K562 (cell line): ENCODE data around the gene CCDC70. TPM values are rescaled to one million over a fixed set of nuclear protein-coding genes. Genes with fewer than 3 reads are reported as not detected.

Experiments
- ATAC-seq: fragments of 200-7000 bp; cut with Tn5 transposase; 3 replicates; pipeline ENCODE4 v1.9.1; 2020; ENCODE audit warnings: moderate library complexity
- BruUV-seq: library from RNA; stranded (reverse); fragments of 400-500 nt; replicated peaks from 2 replicates; lab custom pipeline; 2021; lab: Mats Ljungman, UMichigan
- CTCF ChIA-PET: fragments of 300-600 bp; formaldehyde crosslinking; extraction: SDS; loops from one replicate; lab custom pipeline; 2021; ENCODE audit warnings: low intra/inter-chr PET ratio; lab: Yijun Ruan, JAX
- POLR2A ChIA-PET: fragments of 300-600, 350-650 bp; sonication (Branson Sonifier 250); formaldehyde crosslinking; extraction: SDS; loops from one replicate; lab custom pipeline; 2021; ENCODE audit warnings: antibody characterized with exemption, inconsistent platforms; lab: Yijun Ruan, JAX
- DNase-seq, 4 experiments: peaks; one replicate each; pipeline versions ENCODE4 v3.0.0 to v3.0.0-alpha.2; 2011 to 2018; ENCODE audit warnings: low spot score in 3 of 4, mixed read lengths in 3 of 4; ENCODE audit errors: extremely low read depth in 1 of 4
- FAIRE-seq: peaks from 2 replicates; lab custom pipeline; 2011; peaks lifted over from hg19 to GRCh38; lab: Jason Lieb, UNC
- H2AFZ ChIP-seq: 2 replicates; pipeline ENCODE4 v1.6.0; 2011; ENCODE audit warnings: low read depth, low read length, control low read depth, inconsistent platforms
- H3K27ac ChIP-seq: fragments of 200-600 bp; 3 replicates; pipeline ENCODE4 v1.8.0; 2011; ENCODE audit warnings: low read depth, mild to moderate bottlenecking, control low read depth, inconsistent platforms, low read length, moderate library complexity, mixed read lengths; ENCODE audit errors: extremely low read depth
- H3K27me3 ChIP-seq, 2 experiments: fragments of 300-600 bp in 1 of 2; 2 replicates in 1 of 2; 3 replicates in 1 of 2; pipeline versions ENCODE4 v1.6.0 to v1.8.0; 2011; ENCODE audit warnings: inconsistent platforms in 2 of 2, low read length in 2 of 2, mild to moderate bottlenecking in 1 of 2, mixed read lengths in 1 of 2, moderate library complexity in 1 of 2; ENCODE audit not compliant: control insufficient read depth in 2 of 2, insufficient read depth in 2 of 2
- H3K36me3 ChIP-seq: fragments of 300-600 bp; 3 replicates; pipeline ENCODE4 v1.8.0; 2011; ENCODE audit warnings: mild to moderate bottlenecking, low read length, inconsistent platforms; ENCODE audit not compliant: control insufficient read depth, insufficient read depth
- H3K4me1 ChIP-seq, 2 experiments: fragments of 200-600 bp in 1 of 2; replicated peaks in 1 of 2; 2 replicates in 1 of 2; 3 replicates in 1 of 2; pipeline versions ENCODE4 v1.5.1 to v1.8.0; 2011; ENCODE audit warnings: inconsistent platforms in 2 of 2, low read length in 2 of 2, mild to moderate bottlenecking in 1 of 2, mixed read lengths in 1 of 2, moderate library complexity in 1 of 2; ENCODE audit not compliant: control insufficient read depth in 2 of 2, insufficient read depth in 2 of 2
- H3K4me2 ChIP-seq: 2 replicates; pipeline ENCODE4 v1.6.1; 2011; ENCODE audit warnings: low read length, control low read depth, inconsistent platforms, mixed read lengths; ENCODE audit not compliant: insufficient read depth
- H3K4me3 ChIP-seq: fragments of 200-600 bp; sonication (generic), shearing (Covaris generic); 2 replicates; pipeline ENCODE4 v1.5.1; 2016; ENCODE audit warnings: control low read depth, inconsistent platforms
- H3K79me2 ChIP-seq: fragments of 200-600 bp; 3 replicates; pipeline ENCODE4 v1.8.0; 2011; ENCODE audit warnings: low read length, inconsistent platforms; ENCODE audit not compliant: control insufficient read depth, insufficient read depth
- H3K9ac ChIP-seq, 2 experiments: 2 replicates each; pipeline versions ENCODE4 v1.6.0 to v1.6.1; 2011; ENCODE audit warnings: low read depth in 2 of 2, low read length in 2 of 2, control low read depth in 1 of 2, inconsistent platforms in 1 of 2, mild to moderate bottlenecking in 1 of 2, mixed read lengths in 1 of 2; ENCODE audit not compliant: insufficient read depth in 1 of 2
- H3K9me1 ChIP-seq: one replicate; pipeline ENCODE4 v1.6.0; 2011; ENCODE audit warnings: inconsistent platforms, mild to moderate bottlenecking, low read length, moderate library complexity; ENCODE audit not compliant: control insufficient read depth, insufficient read depth
- H3K9me3 ChIP-seq: replicated peaks from 2 replicates; pipeline ENCODE4 v1.5.1; 2011; ENCODE audit warnings: low read depth, low read length, inconsistent platforms; ENCODE audit not compliant: control insufficient read depth, insufficient read depth
- H4K20me1 ChIP-seq: replicated peaks from 2 replicates; pipeline ENCODE4 v1.6.1; 2011; ENCODE audit warnings: low read length, inconsistent platforms, mixed read lengths; ENCODE audit not compliant: control insufficient read depth, insufficient read depth
- EP300 ChIP-seq: IDR thresholded peaks from 2 replicates; pipeline ENCODE4 v1.6.1; 2012; ENCODE audit warnings: low read length, improper control_type of control experiment
- GABPA ChIP-seq: fragments of 200-800 bp; sonication (Bioruptor generic); conservative IDR thresholded peaks from 2 replicates; pipeline ENCODE4 v1.6.1; 2016; ENCODE audit warnings: low read depth, missing genetic modification characterization, missing compliant biosample characterization
- GATAD2A ChIP-seq: fragments of 450-650 bp; IDR thresholded peaks from 2 replicates; pipeline ENCODE4 v1.6.1; 2017
- LEF1 ChIP-seq: fragments of 450-650 bp; IDR thresholded peaks from 2 replicates; pipeline ENCODE4 v1.6.1; 2016; ENCODE audit warnings: mild to moderate bottlenecking
- PHTF2 ChIP-seq: fragments of 250-450 bp; sonication (Bioruptor Pico); IDR thresholded peaks from 2 replicates; pipeline ENCODE4 v1.5.0; 2021; ENCODE audit warnings: mild to moderate bottlenecking
- SAFB2 ChIP-seq: fragments of 200-400 bp; formaldehyde crosslinking; IDR thresholded peaks from 2 replicates; pipeline ENCODE4 v1.6.1; 2018; ENCODE audit warnings: borderline replicate concordance, low read length, low read depth, moderate library complexity; ENCODE audit not compliant: severe bottlenecking
- TBP ChIP-seq: optimal IDR thresholded peaks from 2 replicates; pipeline ENCODE3; 2011; ENCODE audit warnings: low read depth, low read length, improper control_type of control experiment
- YY1 ChIP-seq, 3 experiments: IDR thresholded peaks; 2 replicates each; pipeline ENCODE4 v1.6.1; 2011; ENCODE audit warnings: low read length in 2 of 3, mild to moderate bottlenecking in 2 of 3, moderate library complexity in 2 of 3, borderline replicate concordance in 1 of 3, control low read depth in 1 of 3, low read depth in 1 of 3; ENCODE audit not compliant: insufficient read depth in 3 of 3, insufficient replicate concordance in 2 of 3, control insufficient read depth in 1 of 3, insufficient read length in 1 of 3; ENCODE audit errors: extremely low read depth in 1 of 3
- ZNF224 ChIP-seq: sonication (generic); formaldehyde crosslinking; IDR thresholded peaks from 2 replicates; pipeline ENCODE4 v1.8.0; 2022; ENCODE audit warnings: mild to moderate bottlenecking, missing genetic modification reagents
- WGBS: fragments of 100-300 bp; shearing (Covaris generic); methylation state at CpG from one replicate; pipeline ENCODE4 v1.1.6; 2016; ENCODE audit warnings: low coverage, mixed read lengths; ENCODE audit not compliant: insufficient coverage; ENCODE audit errors: missing lambda C conversion rate; 5-methylcytosine and 5-hydroxymethylcytosine counted together
- in situ Hi-C: fragments of 300-500 bp; cut with MboI; formaldehyde crosslinking; loops from 4 replicates; pipeline ENCODE4 v1.15.0; 2018; ENCODE audit warnings: inconsistent platforms, mixed read lengths
- intact Hi-C: fragments of 100-400 bp; cut with micrococcal nuclease; formaldehyde crosslinking; loops from 2 replicates; pipeline ENCODE4 v1.14.2; 2022
- polyA plus RNA-seq, 8 experiments: library from polyadenylated mRNA; depleted of rRNA in 4 of 8; stranded (reverse) in 5 of 8; unstranded in 3 of 8; fragments of >200 nt; fragmentation: Nextera tagmentation in 2 of 8; fragmentation: Illumina TruSeq in 1 of 8; extraction: Ambion mirVana in 2 of 8; extraction: Trizol in 1 of 8; gene quantifications; 2 replicates each; pipeline versions ENCODE4 v1.2.1 to v1.2.3, GENCODE V29; 2011 to 2014; ENCODE audit warnings: inconsistent platforms in 1 of 8, missing spikeins in 1 of 8
- total RNA-seq, 7 experiments: library from RNA; depleted of rRNA in 6 of 7; stranded (reverse); fragments of >200 nt in 6 of 7; fragmentation: Illumina TruSeq in 2 of 7; extraction: Trizol in 2 of 7; gene quantifications; 2 replicates each; pipeline versions ENCODE4 v1.2.1 to v1.2.3, GENCODE V29; 2011 to 2021; ENCODE audit warnings: low replicate concordance in 1 of 7
- TF ChIP-seq, protein P1 (sequence below): fragments of 250-450 bp; sonication (Bioruptor Pico); IDR thresholded peaks from 2 replicates; pipeline ENCODE4 v1.5.0; 2021

Gene CCDC70
- total and polyA plus RNA-seq, 9 of the 15 experiments (the other 6 are each of a cell fraction or from before 2014, with no cell fraction given), result not detected

DNA sequence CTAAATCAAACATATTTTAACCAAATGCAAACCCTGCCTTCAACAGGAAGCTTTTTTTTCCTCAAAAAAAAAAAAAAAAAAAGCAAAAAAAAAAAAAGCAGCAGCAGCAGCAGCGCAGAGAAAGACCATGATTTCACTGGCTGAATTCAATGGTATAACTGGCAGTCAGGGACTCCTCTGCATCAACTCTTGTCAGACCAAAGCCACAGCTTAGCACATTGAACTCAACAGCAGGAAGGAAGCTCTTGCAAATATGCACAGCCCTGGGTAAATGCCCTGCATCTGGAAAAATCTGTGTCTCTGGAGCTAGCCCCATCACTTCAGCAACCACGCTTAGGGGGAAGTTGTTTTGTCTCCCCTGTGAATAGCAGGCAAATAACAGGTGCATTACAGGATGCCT is 40.2 kb upstream of the CCDC70 start:
- no peak for ATAC-seq
- no peak overlapping the region for H3K4me3 ChIP-seq
- H3K9me3 ChIP-seq, result no peaks in the 10 kb centered on the region
- intact Hi-C loops (no loop called here), in situ Hi-C loops (loop anchor here (10.0 kb wide), 1 partner anchor 303 kb away; the partner anchor contains the start of gene NEK5)
- CTCF ChIA-PET, result no interaction called here
- H2AFZ ChIP-seq, result no peak overlapping the region
- no peaks in the 10 kb centered on the region; the same call in 1 of the 2 replicates for H4K20me1 ChIP-seq
- POLR2A ChIA-PET, result interaction anchor here (0.7 kb wide), 1 partner anchor 996 kb away, joined by 4 read pairs; no protein-coding TSS in a partner anchor
- H3K27me3 ChIP-seq, result peaks cover 3 to 38% of the 10 kb centered on the region in 2 experiments; a peak in 4 of 5 replicates
- FAIRE-seq, result no peak
- H3K27ac ChIP-seq, result no peak overlapping the region
- DNase-seq, result no peak
- H3K4me1 ChIP-seq, result peaks cover 0 to 2% of the 10 kb centered on the region in 2 experiments; a peak in 3 of 5 replicates
- H3K4me2 ChIP-seq, result no peak overlapping the region
- no peaks in the 10 kb centered on the region for H3K36me3 ChIP-seq
- H3K79me2 ChIP-seq, result no peaks in the 10 kb centered on the region
- no peak overlapping the region for H3K9ac ChIP-seq
- no TSS peak for BruUV-seq
- 13% methylated on average over 1 of the region's 2 CpGs for WGBS
- no peak for TF ChIP-seq GABPA
- TF ChIP-seq, protein P1, sequence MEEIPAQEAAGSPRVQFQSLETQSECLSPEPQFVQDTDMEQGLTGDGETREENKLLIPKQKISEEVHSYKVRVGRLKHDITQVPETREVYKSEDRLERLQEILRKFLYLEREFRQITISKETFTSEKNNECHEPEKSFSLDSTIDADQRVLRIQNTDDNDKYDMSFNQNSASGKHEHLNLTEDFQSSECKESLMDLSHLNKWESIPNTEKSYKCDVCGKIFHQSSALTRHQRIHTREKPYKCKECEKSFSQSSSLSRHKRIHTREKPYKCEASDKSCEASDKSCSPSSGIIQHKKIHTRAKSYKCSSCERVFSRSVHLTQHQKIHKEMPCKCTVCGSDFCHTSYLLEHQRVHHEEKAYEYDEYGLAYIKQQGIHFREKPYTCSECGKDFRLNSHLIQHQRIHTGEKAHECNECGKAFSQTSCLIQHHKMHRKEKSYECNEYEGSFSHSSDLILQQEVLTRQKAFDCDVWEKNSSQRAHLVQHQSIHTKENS, result no peak
- TF ChIP-seq LEF1, result no peak
- no peak for TF ChIP-seq PHTF2 (CRISPR knock-in tag)
- no peak for TF ChIP-seq TBP
- TF ChIP-seq SAFB2, result no peak
- no peak for TF ChIP-seq GATAD2A
- no peak for TF ChIP-seq EP300
- no peak for TF ChIP-seq YY1 (IDR thresholded peaks at IDR 0.05; ENCODE audit: borderline replicate concordance in 1 of 3, control insufficient read depth in 1 of 3, extremely low read depth in 1 of 3, insufficient read depth in 3 of 3, insufficient read length in 1 of 3, insufficient replicate concordance in 2 of 3, low read depth in 1 of 3, low read length in 2 of 3)
- TF ChIP-seq ZNF224, result no peak
- H3K9me1 ChIP-seq, result no peaks in the 10 kb centered on the region
